Erythroblast (primary cell): ENCODE results near the gene MAP1B.

Source experiments
- GATA1 ChIP-seq: IDR thresholded peaks from 2 replicates; pipeline ENCODE4 v1.6.1; 2011; ENCODE audit warnings: low read depth, mild to moderate bottlenecking, control low read depth, low read length, moderate library complexity
- POLR2A ChIP-seq: IDR thresholded peaks from 2 replicates; pipeline ENCODE4 v1.6.1; 2011; ENCODE audit warnings: mild to moderate bottlenecking, low read length

GRCh38 chr5:72251386-72251785, 144.1 kb downstream of the MAP1B start:
- no peak for TF ChIP-seq POLR2A
- no peak for TF ChIP-seq GATA1
